Glutamatergic neuron (in vitro differentiated cells): ENCODE measurements around the gene DDX39B. TPM values are rescaled to one million over a fixed set of nuclear protein-coding genes. Genes with fewer than 3 reads are reported as not detected.

Experiments
- DNase-seq: peaks from one replicate; pipeline ENCODE4 v3.0.0; 2022
- H3K27ac Mint-ChIP-seq: one replicate; pipeline ENCODE4 v1.8.0; 2020; ENCODE audit warnings: mild to moderate bottlenecking, mixed read lengths, inconsistent platforms; ENCODE audit not compliant: unreplicated experiment
- H3K27me3 Mint-ChIP-seq: one replicate; pipeline ENCODE4 v1.8.0; 2020; ENCODE audit warnings: mild to moderate bottlenecking, moderate library complexity, mixed read lengths, inconsistent platforms; ENCODE audit not compliant: unreplicated experiment
- H3K36me3 Mint-ChIP-seq: one replicate; pipeline ENCODE4 v1.8.0; 2020; ENCODE audit warnings: mild to moderate bottlenecking, mixed read lengths, inconsistent platforms; ENCODE audit not compliant: unreplicated experiment
- H3K4me1 Mint-ChIP-seq: one replicate; pipeline ENCODE4 v1.8.0; 2020; ENCODE audit warnings: mild to moderate bottlenecking, low read depth, mixed read lengths, inconsistent platforms; ENCODE audit not compliant: unreplicated experiment
- H3K4me3 Mint-ChIP-seq: one replicate; pipeline ENCODE4 v1.8.0; 2020; ENCODE audit warnings: mild to moderate bottlenecking, mixed read lengths, inconsistent platforms; ENCODE audit not compliant: unreplicated experiment
- H3K9me3 Mint-ChIP-seq: one replicate; pipeline ENCODE4 v1.8.0; 2020; ENCODE audit warnings: mild to moderate bottlenecking, moderate library complexity, mixed read lengths, inconsistent platforms; ENCODE audit not compliant: unreplicated experiment
- total RNA-seq: library from RNA; stranded (reverse); fragmentation: NEBNext Ultra II Directional; extraction: Animal tissue kit (Norgen Biotek cat#: 25700); gene quantifications from one replicate; pipeline ENCODE4 v1.2.1, GENCODE V29; 2021; ENCODE audit not compliant: unreplicated experiment
- TF ChIP-seq, protein P1 (sequence below): fragments of 200-600 bp; sonication (generic); IDR thresholded peaks from one replicate; pipeline ENCODE4 v1.5.0; 2021; ENCODE audit not compliant: partially characterized antibody, unreplicated experiment

DDX39B gene
- total RNA-seq, 1 donor from 2014 or later, result 526 TPM

DNA sequence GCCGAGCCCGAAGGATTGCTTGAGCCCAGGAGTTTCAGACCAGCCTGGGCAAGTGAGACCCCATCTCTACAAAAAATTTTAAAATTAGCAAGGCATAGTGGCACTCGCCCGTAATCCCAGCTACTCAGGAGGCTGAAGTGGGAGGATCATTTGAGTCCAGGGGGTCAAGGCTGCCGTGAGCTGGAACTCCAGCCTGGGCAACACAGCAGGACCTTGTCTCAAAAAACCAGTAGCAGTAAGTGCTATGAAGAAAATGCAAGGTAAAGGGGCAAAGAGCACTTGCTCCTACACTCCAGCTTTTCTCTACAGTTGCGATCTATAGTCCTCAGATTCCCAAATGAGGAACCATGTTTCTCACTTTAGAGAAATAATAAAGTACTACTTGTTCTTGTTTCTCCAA, 1.8 kb upstream of the DDX39B start:
- H3K9me3 Mint-ChIP-seq, result peaks cover 34% of the 10 kb centered on the region
- TF ChIP-seq, protein P1, sequence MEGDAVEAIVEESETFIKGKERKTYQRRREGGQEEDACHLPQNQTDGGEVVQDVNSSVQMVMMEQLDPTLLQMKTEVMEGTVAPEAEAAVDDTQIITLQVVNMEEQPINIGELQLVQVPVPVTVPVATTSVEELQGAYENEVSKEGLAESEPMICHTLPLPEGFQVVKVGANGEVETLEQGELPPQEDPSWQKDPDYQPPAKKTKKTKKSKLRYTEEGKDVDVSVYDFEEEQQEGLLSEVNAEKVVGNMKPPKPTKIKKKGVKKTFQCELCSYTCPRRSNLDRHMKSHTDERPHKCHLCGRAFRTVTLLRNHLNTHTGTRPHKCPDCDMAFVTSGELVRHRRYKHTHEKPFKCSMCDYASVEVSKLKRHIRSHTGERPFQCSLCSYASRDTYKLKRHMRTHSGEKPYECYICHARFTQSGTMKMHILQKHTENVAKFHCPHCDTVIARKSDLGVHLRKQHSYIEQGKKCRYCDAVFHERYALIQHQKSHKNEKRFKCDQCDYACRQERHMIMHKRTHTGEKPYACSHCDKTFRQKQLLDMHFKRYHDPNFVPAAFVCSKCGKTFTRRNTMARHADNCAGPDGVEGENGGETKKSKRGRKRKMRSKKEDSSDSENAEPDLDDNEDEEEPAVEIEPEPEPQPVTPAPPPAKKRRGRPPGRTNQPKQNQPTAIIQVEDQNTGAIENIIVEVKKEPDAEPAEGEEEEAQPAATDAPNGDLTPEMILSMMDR, result no peak
- peak overlapping the region; percentile 100 for H3K4me3 Mint-ChIP-seq
- H3K4me1 Mint-ChIP-seq, result peaks cover 35% of the 10 kb centered on the region
- peaks cover 21% of the 10 kb centered on the region for H3K27me3 Mint-ChIP-seq
- H3K36me3 Mint-ChIP-seq, result peaks cover 17% of the 10 kb centered on the region
- no peak for DNase-seq
- H3K27ac Mint-ChIP-seq, result peak overlapping the region; percentile 100

DNA sequence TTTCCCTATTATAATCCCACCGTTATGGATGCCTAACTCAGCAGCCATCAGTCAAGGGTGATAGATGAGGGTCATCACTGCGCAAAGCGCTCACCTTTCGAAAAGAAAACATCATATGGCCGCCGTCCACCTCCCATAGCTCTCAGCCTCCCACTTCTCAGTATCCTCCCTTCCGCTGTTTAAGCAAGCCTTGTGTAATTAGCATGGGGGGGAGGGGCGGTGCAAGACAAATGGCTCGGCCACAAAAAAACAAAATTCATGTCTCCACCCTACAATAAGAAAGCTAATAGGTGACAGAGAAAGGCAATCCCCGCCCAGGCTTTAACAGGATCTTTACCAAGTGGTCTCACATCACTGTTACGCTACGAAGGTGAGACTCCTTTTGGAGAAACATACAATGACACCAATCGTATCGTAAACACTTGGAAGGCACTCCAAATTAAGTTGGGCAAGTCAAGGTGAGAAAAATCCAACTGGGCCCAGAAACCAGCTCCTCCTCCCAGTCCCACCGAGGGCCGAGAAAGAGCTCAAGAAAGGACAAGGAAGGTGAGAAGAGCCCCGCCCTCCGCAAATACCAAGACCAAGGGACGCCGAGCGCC, 645 bp downstream of the DDX39B start:
- TF ChIP-seq, protein P1, result no peak
- H3K27ac Mint-ChIP-seq, result peak overlapping the region; percentile 100
- peak; percentile 28 for DNase-seq
- H3K9me3 Mint-ChIP-seq, result peaks cover 22% of the 10 kb centered on the region
- H3K4me3 Mint-ChIP-seq, result peak overlapping the region; percentile 100
- peaks cover 13% of the 10 kb centered on the region for H3K27me3 Mint-ChIP-seq
- H3K36me3 Mint-ChIP-seq, result peaks cover 20% of the 10 kb centered on the region
- peaks cover 40% of the 10 kb centered on the region for H3K4me1 Mint-ChIP-seq

DNA sequence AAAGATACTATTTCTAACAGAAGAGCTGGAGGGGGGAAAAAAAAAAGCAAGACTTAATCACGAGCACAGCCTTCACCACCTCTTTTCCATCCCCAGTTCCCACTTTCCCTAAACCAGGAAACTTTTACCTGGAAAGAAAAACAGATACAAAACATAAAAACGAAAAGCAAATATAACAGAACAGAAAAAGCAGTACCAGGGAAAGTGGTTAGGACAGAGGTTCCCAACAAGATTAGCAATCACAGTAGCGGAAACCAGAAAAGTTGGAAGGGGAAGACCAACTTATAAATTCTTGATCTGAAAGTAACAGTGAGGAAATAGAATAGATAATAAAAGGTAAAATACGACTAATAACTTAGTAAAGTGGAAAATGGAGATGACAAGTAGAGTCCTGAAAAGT, 1.2 kb downstream of the DDX39B start:
- H3K36me3 Mint-ChIP-seq, result peaks cover 20% of the 10 kb centered on the region
- peaks cover 20% of the 10 kb centered on the region for H3K9me3 Mint-ChIP-seq
- no peak for DNase-seq
- peaks cover 10% of the 10 kb centered on the region for H3K27me3 Mint-ChIP-seq
- H3K27ac Mint-ChIP-seq, result peak overlapping the region; percentile 100
- peaks cover 40% of the 10 kb centered on the region for H3K4me1 Mint-ChIP-seq
- TF ChIP-seq, protein P1, result no peak
- peak overlapping the region; percentile 100 for H3K4me3 Mint-ChIP-seq

DNA sequence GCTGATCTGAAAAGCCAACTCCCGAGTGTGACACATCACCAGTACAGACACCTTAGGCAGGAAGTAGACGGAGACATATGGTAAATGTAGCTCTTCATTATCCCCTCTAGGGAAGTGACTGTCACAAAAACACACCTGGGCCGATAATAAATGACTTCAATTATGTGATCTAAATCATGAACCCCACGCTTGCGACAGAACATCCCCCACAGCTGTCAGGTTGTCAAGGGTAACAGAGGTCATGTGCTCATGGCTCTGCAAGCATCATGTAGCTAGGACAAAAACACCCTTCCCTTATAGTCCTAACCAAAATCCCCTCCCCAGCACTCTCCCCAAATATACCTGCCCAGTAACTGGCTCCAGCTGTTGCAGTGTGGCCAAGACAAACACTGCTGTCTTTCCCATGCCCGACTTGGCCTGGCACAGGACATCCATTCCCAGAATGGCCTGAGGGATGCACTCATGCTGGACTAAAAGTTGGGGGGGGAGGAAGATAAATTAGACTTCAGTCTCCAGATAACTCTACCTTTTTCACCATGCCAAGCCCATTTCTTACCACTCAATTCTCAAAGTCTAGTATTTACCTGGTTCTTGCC, 2.9 kb downstream of the DDX39B start:
- Mint-ChIP-seq H3K27ac (peak overlapping the region; percentile 84), H3K36me3 (peaks cover 20% of the 10 kb centered on the region), H3K9me3 (peaks cover 17% of the 10 kb centered on the region), H3K4me1 (peaks cover 32% of the 10 kb centered on the region), H3K27me3 (peaks cover 11% of the 10 kb centered on the region), H3K4me3 (peak overlapping the region; percentile 100)
- TF ChIP-seq, protein P1, result no peak
- DNase-seq, result no peak
